Stomach (tissue), 4 donors: ENCODE data around the gene SCGB3A2.

ENCODE experiments used
- EP300 ChIP-seq: sonication (generic); formaldehyde crosslinking; IDR thresholded peaks from one replicate; pipeline ENCODE4 v1.6.1; 2017; ENCODE audit warnings: antibody characterized with exemption
- POLR2AphosphoS5 ChIP-seq, 3 donors: sonication (generic); formaldehyde crosslinking; IDR thresholded peaks; one replicate each; pipeline ENCODE4 v1.6.1; 2016; ENCODE audit warnings: antibody characterized with exemption in 3 of 3
- TF ChIP-seq, protein P1 (sequence below), 7 experiments: fragments of 450-650 bp in 4 of 7; fragments of 200-600 bp in 3 of 7; sonication (generic) in 3 of 7; IDR thresholded peaks; one replicate each; pipeline ENCODE4 v1.5.1; 2016 to 2019; ENCODE audit warnings: antibody characterized with exemption in 7 of 7, control low read depth in 2 of 7, mild to moderate bottlenecking in 1 of 7

DNA sequence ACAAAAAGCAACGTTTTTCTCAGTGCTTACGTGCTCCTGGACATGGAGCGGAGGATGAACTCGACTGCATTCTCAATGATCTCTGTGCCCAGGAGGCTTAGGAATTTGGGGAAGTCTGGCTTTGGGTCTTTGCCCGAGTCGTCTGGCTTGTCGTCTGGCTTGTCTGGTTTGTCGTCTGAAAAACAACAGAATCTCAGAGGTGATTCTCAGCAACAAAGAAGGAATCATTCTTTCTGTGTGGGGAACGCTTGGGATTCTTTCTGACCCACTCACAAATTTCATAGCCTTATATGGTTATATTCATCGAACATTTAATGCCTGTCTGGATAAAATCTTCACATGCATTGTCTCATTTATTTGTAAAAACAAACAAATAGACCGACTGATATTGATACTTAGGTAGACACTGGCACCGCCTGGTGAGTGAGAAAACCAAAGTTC is 23.1 kb downstream of the SCGB3A2 start:
- TF ChIP-seq EP300 (no peak), POLR2AphosphoS5 (IDR thresholded peaks at IDR 0.05) (no peak)
- TF ChIP-seq, protein P1, sequence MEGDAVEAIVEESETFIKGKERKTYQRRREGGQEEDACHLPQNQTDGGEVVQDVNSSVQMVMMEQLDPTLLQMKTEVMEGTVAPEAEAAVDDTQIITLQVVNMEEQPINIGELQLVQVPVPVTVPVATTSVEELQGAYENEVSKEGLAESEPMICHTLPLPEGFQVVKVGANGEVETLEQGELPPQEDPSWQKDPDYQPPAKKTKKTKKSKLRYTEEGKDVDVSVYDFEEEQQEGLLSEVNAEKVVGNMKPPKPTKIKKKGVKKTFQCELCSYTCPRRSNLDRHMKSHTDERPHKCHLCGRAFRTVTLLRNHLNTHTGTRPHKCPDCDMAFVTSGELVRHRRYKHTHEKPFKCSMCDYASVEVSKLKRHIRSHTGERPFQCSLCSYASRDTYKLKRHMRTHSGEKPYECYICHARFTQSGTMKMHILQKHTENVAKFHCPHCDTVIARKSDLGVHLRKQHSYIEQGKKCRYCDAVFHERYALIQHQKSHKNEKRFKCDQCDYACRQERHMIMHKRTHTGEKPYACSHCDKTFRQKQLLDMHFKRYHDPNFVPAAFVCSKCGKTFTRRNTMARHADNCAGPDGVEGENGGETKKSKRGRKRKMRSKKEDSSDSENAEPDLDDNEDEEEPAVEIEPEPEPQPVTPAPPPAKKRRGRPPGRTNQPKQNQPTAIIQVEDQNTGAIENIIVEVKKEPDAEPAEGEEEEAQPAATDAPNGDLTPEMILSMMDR (IDR thresholded peaks at IDR 0.05), result no peak
